22Rv1 (cell line): ENCODE data around the gene HK2.

Experiments
- CTCF ChIP-seq: fragments of 450-650 bp; IDR thresholded peaks from 2 replicates; pipeline ENCODE4 v1.5.1; 2017; ENCODE audit warnings: mild to moderate bottlenecking
- ZFX ChIP-seq: fragments of 450-650 bp; IDR thresholded peaks from 2 replicates; pipeline ENCODE4 v1.6.1; 2017; ENCODE audit warnings: antibody characterized with exemption, borderline replicate concordance

GRCh38 chr2:74819702-74820101 lies 14.2 kb upstream of the HK2 start:
- TF ChIP-seq CTCF (no peak), ZFX (no peak)
